ENCODE data around the gene OGN. TPM values are rescaled to one million over a fixed set of nuclear protein-coding genes. Genes with fewer than 3 reads are reported as not detected.

Gene OGN
- total and polyA plus RNA-seq, 3 experiments from 2014 or later: 0.18 TPM; not detected in 2

GRCh38 chr9:92378865-92379560 lies 25.4 kb downstream of the OGN start:
- Mint-ChIP-seq H3K27me3 (peaks cover 0 to 2% of the 10 kb centered on the region in 2 donors), H3K4me3 (no peak overlapping the region), H3K9me3 (peaks cover 15 to 24% (median 18%) of the 10 kb centered on the region in 5 donors), H3K27ac (peak overlapping the region in 1 of 8 donors; percentile 31), H3K36me3 (peaks cover 1 to 33% (median 7%) of the 10 kb centered on the region in 3 donors), H3K4me1 (peaks cover 9 to 28% (median 17%) of the 10 kb centered on the region in 3 donors)
- DNase-seq: peak in 1 of 5 donors; percentile 16
- no peaks in the 10 kb centered on the region for H3K27me3 ChIP-seq (ENCODE audit: insufficient read depth, low read length, poor library complexity, severe bottlenecking)
- H3K4me3 ChIP-seq (ENCODE audit: low read length): no peak overlapping the region
- ChIA-PET CTCF (no interaction called here), POLR2A (no interaction called here)
- H3K27ac ChIP-seq (ENCODE audit: low read depth, low read length): no peak overlapping the region
- H3K9me3 ChIP-seq (ENCODE audit: low read length): peaks cover 5% of the 10 kb centered on the region
- H3K36me3 ChIP-seq (ENCODE audit: insufficient read depth, low read length): no peaks in the 10 kb centered on the region
- no peaks in the 10 kb centered on the region for H3K4me1 ChIP-seq (ENCODE audit: insufficient read depth, low read length)

GRCh38 chr9:92377876-92378275 lies 26.5 kb downstream of the OGN start:
- no peak overlapping the region for H3K4me3 ChIP-seq (ENCODE audit: low read length)
- H3K9me3 Mint-ChIP-seq: peaks cover 16 to 28% (median 26%) of the 10 kb centered on the region in 5 donors
- H3K27me3 ChIP-seq (ENCODE audit: insufficient read depth, low read length, poor library complexity, severe bottlenecking): no peaks in the 10 kb centered on the region
- no peak overlapping the region for H3K4me3 Mint-ChIP-seq
- no peaks in the 10 kb centered on the region for H3K4me1 ChIP-seq (ENCODE audit: insufficient read depth, low read length)
- DNase-seq: no peak
- H3K9me3 ChIP-seq (ENCODE audit: low read length): peaks cover 5% of the 10 kb centered on the region
- no peaks in the 10 kb centered on the region for H3K36me3 ChIP-seq (ENCODE audit: insufficient read depth, low read length)
- peak overlapping the region in 2 of 8 donors; percentile 52 to 61 for H3K27ac Mint-ChIP-seq
- no peak overlapping the region for H3K27ac ChIP-seq (ENCODE audit: low read depth, low read length)
- peaks cover 1 to 37% (median 7%) of the 10 kb centered on the region in 3 donors for H3K36me3 Mint-ChIP-seq
- peaks cover 0 to 2% of the 10 kb centered on the region in 2 donors for H3K27me3 Mint-ChIP-seq
- H3K4me1 Mint-ChIP-seq: peaks cover 9 to 28% (median 17%) of the 10 kb centered on the region in 3 donors
- CTCF ChIA-PET: interaction anchor here (1.0 kb wide), 1 partner anchor 9 kb away, joined by 3 read pairs; no protein-coding TSS in a partner anchor
- POLR2A ChIA-PET: no interaction called here

DNA sequence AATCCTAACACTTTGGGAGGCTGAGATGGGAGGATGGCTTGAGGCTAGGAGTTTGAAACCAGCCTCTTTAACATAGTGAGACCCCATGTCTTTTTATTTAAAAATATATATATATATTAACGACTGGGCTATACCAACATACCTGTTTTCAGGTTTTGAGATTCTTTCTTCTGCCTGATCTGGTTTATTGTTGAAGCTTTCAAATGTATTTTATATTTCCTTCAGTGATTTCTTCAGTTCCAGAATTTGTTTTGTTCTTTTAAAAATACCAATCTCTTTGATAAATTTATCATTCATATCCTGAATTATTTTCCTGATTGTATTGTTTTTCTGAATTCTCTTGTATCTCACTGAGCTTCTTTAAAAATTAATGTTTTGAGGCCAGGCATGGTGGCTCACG lies 31.2 kb downstream of the OGN start:
- no peaks in the 10 kb centered on the region for H3K27me3 ChIP-seq (ENCODE audit: insufficient read depth, low read length, poor library complexity, severe bottlenecking)
- no peak overlapping the region for H3K4me3 ChIP-seq (ENCODE audit: low read length)
- CTCF ChIA-PET: no interaction called here
- Mint-ChIP-seq H3K9me3 (peaks cover 23 to 38% (median 37%) of the 10 kb centered on the region in 5 donors), H3K4me1 (peaks cover 0 to 6% (median 6%) of the 10 kb centered on the region in 3 donors), H3K27me3 (peaks cover 0 to 2% of the 10 kb centered on the region in 2 donors), H3K36me3 (peaks cover 7 to 48% (median 10%) of the 10 kb centered on the region in 3 donors), H3K27ac (no peak overlapping the region), H3K4me3 (no peak overlapping the region)
- H3K27ac ChIP-seq (ENCODE audit: low read depth, low read length): no peak overlapping the region
- DNase-seq: no peak
- H3K36me3 ChIP-seq (ENCODE audit: insufficient read depth, low read length): no peaks in the 10 kb centered on the region
- peaks cover 5% of the 10 kb centered on the region for H3K9me3 ChIP-seq (ENCODE audit: low read length)
- H3K4me1 ChIP-seq (ENCODE audit: insufficient read depth, low read length): no peaks in the 10 kb centered on the region
- POLR2A ChIA-PET: no interaction called here

DNA sequence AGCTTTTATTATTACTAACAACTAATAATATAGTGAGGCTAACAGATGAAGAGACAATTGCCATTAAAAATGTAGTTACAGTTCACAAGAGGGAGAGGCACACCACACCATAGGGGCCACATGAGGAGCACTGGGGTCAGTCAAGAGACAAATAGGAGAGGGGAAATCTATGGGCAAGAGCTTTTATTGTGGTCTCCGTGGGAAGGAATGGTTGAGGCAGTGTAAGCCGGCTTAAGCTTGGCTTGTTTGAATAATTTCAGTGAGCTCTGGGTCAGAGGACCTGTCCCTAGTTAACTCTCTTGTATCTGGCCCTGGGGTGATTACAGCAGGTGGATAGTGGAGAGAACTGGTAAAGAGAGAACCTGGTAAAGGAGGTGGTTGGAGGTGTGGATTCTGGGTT lies 35.3 kb downstream of the OGN start:
- Histone ChIP-seq H3K27me3 (ENCODE audit: insufficient read depth, low read length, poor library complexity, severe bottlenecking) (no peaks in the 10 kb centered on the region), H3K9me3 (ENCODE audit: low read length) (no peaks in the 10 kb centered on the region), H3K27ac (ENCODE audit: low read depth, low read length) (no peak overlapping the region), H3K4me1 (ENCODE audit: insufficient read depth, low read length) (no peaks in the 10 kb centered on the region), H3K4me3 (ENCODE audit: low read length) (no peak overlapping the region), H3K36me3 (ENCODE audit: insufficient read depth, low read length) (no peaks in the 10 kb centered on the region)
- H3K9me3 Mint-ChIP-seq: peaks cover 8 to 21% (median 15%) of the 10 kb centered on the region in 5 donors
- H3K4me3 Mint-ChIP-seq: no peak overlapping the region
- POLR2A ChIA-PET: no interaction called here
- CTCF ChIA-PET: interaction anchor here (1.5 kb wide), 1 partner anchor 8 kb away, joined by 3 read pairs; no protein-coding TSS in a partner anchor
- H3K27ac Mint-ChIP-seq: no peak overlapping the region
- DNase-seq: no peak
- H3K27me3 Mint-ChIP-seq: no peaks in the 10 kb centered on the region
- H3K4me1 Mint-ChIP-seq: no peaks in the 10 kb centered on the region
- H3K36me3 Mint-ChIP-seq: peaks cover 6 to 27% (median 9%) of the 10 kb centered on the region in 3 donors

GRCh38 chr9:92360083-92360482 lies 44.3 kb downstream of the OGN start:
- Histone ChIP-seq H3K27ac (ENCODE audit: low read depth, low read length) (no peak overlapping the region), H3K4me1 (ENCODE audit: insufficient read depth, low read length) (no peaks in the 10 kb centered on the region), H3K9me3 (ENCODE audit: low read length) (no peaks in the 10 kb centered on the region), H3K36me3 (ENCODE audit: insufficient read depth, low read length) (no peaks in the 10 kb centered on the region), H3K27me3 (ENCODE audit: insufficient read depth, low read length, poor library complexity, severe bottlenecking) (no peaks in the 10 kb centered on the region), H3K4me3 (ENCODE audit: low read length) (no peak overlapping the region)
- peaks cover 10 to 40% (median 11%) of the 10 kb centered on the region in 3 donors for H3K36me3 Mint-ChIP-seq
- H3K27me3 Mint-ChIP-seq: no peaks in the 10 kb centered on the region
- ChIA-PET POLR2A (interaction anchor here (0.6 kb wide), 1 partner anchor 1378 kb away, joined by 3 read pairs; no protein-coding TSS in a partner anchor), CTCF (no interaction called here)
- no peaks in the 10 kb centered on the region for H3K4me1 Mint-ChIP-seq
- H3K9me3 Mint-ChIP-seq: peaks cover 22 to 27% (median 24%) of the 10 kb centered on the region in 5 donors
- no peak overlapping the region for H3K27ac Mint-ChIP-seq
- no peak overlapping the region for H3K4me3 Mint-ChIP-seq
- DNase-seq: no peak

- Mint-ChIP-seq H3K27ac (no peak overlapping the region), H3K4me3 (no peak overlapping the region), H3K36me3 (peaks cover 10 to 46% (median 13%) of the 10 kb centered on the region in 3 donors), H3K9me3 (peaks cover 26 to 31% (median 28%) of the 10 kb centered on the region in 5 donors), H3K4me1 (no peaks in the 10 kb centered on the region), H3K27me3 (no peaks in the 10 kb centered on the region)
- Histone ChIP-seq H3K4me3 (ENCODE audit: low read length) (no peak overlapping the region), H3K4me1 (ENCODE audit: insufficient read depth, low read length) (no peaks in the 10 kb centered on the region), H3K27ac (ENCODE audit: low read depth, low read length) (no peak overlapping the region), H3K36me3 (ENCODE audit: insufficient read depth, low read length) (no peaks in the 10 kb centered on the region), H3K9me3 (ENCODE audit: low read length) (no peaks in the 10 kb centered on the region), H3K27me3 (ENCODE audit: insufficient read depth, low read length, poor library complexity, severe bottlenecking) (no peaks in the 10 kb centered on the region)
- CTCF ChIA-PET: no interaction called here
- no peak for DNase-seq
- POLR2A ChIA-PET: no interaction called here
Measured at GRCh38 chr9:92359394-92359995, 44.9 kb downstream of the OGN start.

DNA sequence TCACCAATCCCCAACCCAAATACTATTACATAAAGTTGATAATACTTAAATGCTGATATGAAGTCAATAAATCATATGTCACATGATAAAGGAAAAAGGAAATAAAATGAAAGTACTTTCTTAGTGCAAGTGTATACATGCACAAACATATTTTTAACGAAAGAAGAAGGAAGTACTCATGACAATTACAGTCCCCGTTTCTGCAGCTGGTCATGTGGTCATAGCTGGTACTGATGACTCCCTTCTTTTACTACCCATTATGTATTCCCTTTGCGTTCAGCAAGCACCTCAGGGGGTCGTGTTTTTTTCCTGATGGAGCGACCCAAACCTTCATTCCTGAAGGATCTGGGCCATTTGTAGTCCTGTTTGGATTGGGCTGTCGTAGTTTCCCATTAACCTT lies 51.3 kb downstream of the OGN start:
- Mint-ChIP-seq H3K4me1 (peaks cover 4 to 13% (median 6%) of the 10 kb centered on the region in 3 donors), H3K27me3 (no peaks in the 10 kb centered on the region), H3K36me3 (peaks cover 9 to 44% (median 10%) of the 10 kb centered on the region in 3 donors), H3K9me3 (peaks cover 20 to 28% (median 26%) of the 10 kb centered on the region in 5 donors), H3K4me3 (no peak overlapping the region), H3K27ac (no peak overlapping the region)
- no peak for DNase-seq
- ChIA-PET POLR2A (no interaction called here), CTCF (no interaction called here)
- Histone ChIP-seq H3K27ac (ENCODE audit: low read depth, low read length) (no peak overlapping the region), H3K27me3 (ENCODE audit: insufficient read depth, low read length, poor library complexity, severe bottlenecking) (no peaks in the 10 kb centered on the region), H3K4me3 (ENCODE audit: low read length) (no peak overlapping the region), H3K4me1 (ENCODE audit: insufficient read depth, low read length) (no peaks in the 10 kb centered on the region), H3K36me3 (ENCODE audit: insufficient read depth, low read length) (no peaks in the 10 kb centered on the region), H3K9me3 (ENCODE audit: low read length) (no peaks in the 10 kb centered on the region)

DNA sequence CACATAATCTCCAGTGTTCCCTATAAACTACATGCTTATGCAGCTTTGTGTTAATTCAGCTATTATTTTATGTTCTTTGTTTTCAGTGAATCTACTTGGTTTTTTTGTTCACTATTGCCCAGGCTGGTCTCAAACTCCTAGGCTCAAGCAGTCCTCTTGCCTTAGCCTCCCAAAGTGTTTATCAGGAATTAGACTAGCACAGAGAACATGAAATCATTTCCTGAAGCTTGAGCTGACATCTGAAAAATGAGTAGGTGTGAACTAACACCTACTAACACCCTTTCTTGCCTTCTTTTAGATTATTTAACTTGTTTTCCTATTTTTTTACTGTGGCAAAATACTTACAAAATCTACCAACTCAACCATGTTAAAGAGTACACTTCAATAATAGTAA lies 53.6 kb downstream of the OGN start:
- POLR2A ChIA-PET: no interaction called here
- Histone ChIP-seq H3K27me3 (ENCODE audit: insufficient read depth, low read length, poor library complexity, severe bottlenecking) (no peaks in the 10 kb centered on the region), H3K9me3 (ENCODE audit: low read length) (no peaks in the 10 kb centered on the region), H3K4me1 (ENCODE audit: insufficient read depth, low read length) (no peaks in the 10 kb centered on the region), H3K36me3 (ENCODE audit: insufficient read depth, low read length) (no peaks in the 10 kb centered on the region), H3K4me3 (ENCODE audit: low read length) (no peak overlapping the region), H3K27ac (ENCODE audit: low read depth, low read length) (no peak overlapping the region)
- DNase-seq: no peak
- CTCF ChIA-PET: no interaction called here
- H3K4me3 Mint-ChIP-seq: no peak overlapping the region
- peaks cover 4 to 14% (median 10%) of the 10 kb centered on the region in 5 donors for H3K9me3 Mint-ChIP-seq
- H3K4me1 Mint-ChIP-seq: peaks cover 4 to 13% (median 7%) of the 10 kb centered on the region in 3 donors
- peak overlapping the region in 1 of 8 donors; percentile 5 for H3K27ac Mint-ChIP-seq
- H3K36me3 Mint-ChIP-seq: peaks cover 2 to 24% (median 5%) of the 10 kb centered on the region in 3 donors
- no peaks in the 10 kb centered on the region for H3K27me3 Mint-ChIP-seq
